Activated CD4-positive, CD25-positive, alpha-beta regulatory T cell treated with anti-CD3 and anti-CD28 coated beads, Interleukin-2, amount 50 U/mL, for 24 hours (primary cell): ENCODE data around the gene PIGC.
A peak's percentile ranks its signal among the peaks of the same experiment; 100 is the strongest.

Source experiments
- ATAC-seq, 2 donors: fragments of 150-1000 bp; cut with Tn5 transposase; one replicate each; pipeline ENCODE4 v1.10.0; 2021; ENCODE audit warnings: mild to moderate bottlenecking in 1 of 2, moderate library complexity in 1 of 2

PIGC gene

DNA sequence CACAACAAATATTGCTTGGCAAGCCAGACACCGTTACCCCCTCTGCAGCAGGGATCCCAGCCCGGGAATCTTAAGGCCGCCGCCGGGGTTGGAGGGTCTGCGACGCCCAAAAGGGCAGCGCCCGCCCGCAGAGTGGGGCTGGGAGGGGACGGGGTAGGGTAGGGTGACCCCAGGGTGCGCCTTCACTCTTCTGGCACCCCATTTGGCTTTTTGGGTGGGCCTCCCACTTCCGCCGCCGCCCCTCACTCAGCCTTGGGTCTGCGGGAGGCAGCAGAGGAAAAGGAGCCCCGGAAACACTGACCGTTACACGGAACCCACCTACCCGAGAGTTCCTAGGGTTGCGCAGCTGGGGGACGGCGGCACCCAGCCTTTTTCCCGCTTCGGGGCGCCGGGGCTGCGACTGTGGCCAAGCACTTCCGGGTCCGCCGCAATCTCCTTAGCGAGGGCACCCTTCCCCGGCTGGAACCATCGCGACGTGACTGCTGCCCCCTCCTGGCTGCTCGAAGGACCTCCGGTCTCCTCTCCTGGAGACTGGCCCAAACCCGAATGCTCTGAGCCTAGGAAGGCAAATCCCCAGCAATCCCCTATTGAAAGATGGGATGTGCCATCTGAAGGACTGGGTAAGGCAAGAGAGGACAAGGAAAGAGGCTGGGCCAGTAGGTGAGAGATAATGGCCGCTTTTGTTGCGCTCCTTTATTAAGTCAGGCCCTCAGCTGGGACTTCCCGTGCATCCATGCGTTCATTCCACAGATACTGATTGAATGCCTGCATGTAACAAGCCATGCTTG, at the start of gene PIGC:
PIGC (minus strand) TSS at position 404 of the 788 bp plus-strand sequence. CDS start 1,447 bp downstream, outside the sequence.
- ATAC-seq, result peak; percentile 99

DNA sequence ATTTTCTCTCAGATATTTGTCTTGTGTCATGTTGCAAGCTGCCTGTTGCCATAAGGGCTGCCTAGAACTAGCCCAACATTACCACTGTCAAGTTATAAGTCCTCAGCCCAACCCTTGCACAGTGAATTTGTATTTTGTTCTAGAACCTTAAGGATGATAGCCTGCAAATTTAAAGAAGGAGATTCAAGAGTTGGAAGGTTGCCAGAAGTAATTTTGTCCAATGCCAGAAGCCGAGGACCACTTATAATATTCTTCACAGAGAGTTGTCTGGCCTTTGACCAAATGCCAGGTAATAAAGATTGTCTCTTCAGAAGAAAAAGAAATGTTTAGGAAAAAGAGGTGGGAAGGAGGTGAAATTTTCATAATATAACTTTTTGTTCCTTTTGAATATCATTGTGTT, 48.6 kb upstream of the PIGC start:
- ATAC-seq, result no peak

DNA sequence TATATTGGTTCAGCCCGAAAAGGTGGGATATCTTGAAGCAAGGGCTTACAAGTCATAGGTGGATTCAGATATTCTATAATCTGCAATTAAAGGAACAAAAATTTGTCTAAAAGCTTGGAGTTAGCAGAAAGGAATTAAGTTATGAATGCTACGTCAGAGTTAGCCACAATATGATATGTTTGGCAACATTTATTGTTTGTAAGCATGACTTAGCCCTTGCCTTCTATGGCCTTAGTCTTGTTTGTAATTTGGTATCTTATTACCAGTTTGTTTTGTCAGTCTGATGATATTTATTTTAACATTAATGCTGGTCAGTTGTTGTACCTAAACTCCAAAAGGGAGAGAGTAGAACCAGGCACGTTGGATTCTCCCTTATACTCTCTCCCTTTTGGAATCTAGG, 46.0 kb upstream of the PIGC start:
- no peak for ATAC-seq

DNA sequence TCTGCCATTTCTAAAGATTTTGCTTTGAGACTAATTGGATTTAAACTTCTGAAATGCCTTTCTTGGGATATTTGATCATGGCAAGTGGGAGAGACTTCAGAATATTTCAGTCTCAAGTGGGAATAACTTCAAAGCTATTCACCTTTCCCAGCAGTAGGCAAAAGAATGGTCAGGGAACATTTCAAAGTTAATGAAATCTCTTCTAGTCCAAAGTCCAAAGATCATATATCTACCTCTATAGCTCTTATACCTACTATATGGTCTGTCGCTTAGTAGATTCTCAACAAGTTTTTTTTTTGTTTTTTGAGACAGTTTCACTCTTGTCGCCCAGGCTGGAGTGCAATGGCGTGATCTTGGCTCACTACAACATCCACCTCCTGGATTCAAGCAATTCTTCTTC, 44.5 kb upstream of the PIGC start:
- ATAC-seq, result no peak

DNA sequence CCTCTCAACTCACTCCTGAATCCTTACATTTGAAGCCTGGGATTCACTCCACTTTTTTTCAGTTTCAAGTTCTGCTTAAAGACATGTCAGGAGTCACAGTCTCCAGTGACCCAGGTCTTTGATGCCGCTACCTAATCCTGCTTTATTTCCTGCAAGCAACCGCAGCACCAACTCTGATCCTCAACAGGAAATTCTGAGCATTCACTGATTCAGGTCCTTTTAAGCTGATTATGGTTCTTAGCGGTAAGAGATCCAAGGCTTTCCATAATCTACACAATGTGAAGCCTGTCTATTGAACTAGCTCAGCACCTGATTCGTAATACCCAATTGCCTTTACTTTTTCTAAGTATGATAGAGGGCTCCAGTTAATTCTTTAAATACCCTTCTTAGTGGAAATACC, 43.7 kb upstream of the PIGC start:
- ATAC-seq, result no peak

DNA sequence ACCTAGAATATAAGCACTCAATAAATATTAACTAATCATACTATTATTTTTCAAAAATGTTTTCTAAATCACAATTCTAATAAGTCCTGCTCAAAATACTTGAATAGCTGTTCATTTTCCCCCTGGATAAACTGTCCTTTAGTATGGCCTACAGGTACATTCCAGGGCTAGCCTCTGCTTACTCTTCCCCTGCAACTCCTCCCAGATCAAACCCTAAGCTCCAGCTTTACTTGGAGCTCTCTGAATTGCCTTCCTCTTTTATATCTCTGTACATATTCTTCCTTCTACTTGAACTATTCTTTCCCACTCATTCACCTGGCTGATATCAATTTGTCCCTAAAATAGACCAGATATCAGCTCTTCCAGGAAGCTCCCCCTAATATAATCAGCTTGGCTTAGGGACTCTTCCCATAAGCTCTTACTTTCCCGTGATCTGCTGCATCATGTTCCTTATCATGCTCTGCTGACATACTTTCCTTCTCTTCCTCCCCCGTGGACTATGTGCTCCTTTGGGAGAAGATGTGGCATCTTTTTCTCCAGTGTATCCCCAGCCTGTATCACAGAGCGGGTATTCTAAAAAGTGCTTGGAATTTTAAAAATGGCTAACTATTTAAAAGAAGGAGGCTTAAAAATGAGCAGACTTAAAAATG, 43.1 kb upstream of the PIGC start:
- no peak for ATAC-seq

DNA sequence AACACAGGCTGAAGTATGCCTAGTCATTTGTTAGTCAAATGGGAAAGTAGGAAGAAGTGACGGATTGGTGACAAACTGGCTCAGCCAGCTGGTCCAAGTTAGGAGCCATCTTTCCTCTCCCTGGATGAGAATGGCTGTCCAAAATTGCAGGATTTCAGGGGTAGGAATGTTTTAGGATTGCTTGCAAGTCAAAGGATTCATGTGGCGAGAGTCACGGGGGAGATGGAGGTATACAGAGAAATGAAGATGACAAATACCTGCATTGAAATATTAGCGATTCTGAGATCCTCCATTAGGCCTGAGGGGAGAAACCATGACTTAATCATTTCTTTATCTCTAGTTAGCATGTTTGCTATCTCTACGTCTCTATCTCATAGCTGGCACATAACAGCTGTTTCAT, 41.8 kb upstream of the PIGC start:
- no peak for ATAC-seq

DNA sequence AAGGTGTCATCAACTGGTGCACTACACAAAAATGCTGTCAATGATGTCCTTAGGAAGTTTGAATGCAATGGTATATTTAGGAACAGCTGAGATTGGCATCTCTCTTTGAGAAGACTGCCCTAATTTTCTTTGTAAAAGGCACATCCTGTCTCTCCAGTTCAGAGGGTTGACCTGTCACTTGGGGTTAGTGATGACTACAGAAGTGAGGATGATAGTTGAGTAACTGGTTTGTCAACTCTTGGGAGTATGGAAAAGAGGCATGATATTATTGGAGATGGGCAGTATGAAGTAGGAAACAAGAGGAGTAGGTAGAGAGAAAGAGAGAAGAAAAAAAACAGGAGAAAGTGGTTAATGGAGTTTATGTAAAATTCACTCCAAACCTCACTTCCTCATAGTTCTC, 40.4 kb upstream of the PIGC start:
- ATAC-seq, result no peak

DNA sequence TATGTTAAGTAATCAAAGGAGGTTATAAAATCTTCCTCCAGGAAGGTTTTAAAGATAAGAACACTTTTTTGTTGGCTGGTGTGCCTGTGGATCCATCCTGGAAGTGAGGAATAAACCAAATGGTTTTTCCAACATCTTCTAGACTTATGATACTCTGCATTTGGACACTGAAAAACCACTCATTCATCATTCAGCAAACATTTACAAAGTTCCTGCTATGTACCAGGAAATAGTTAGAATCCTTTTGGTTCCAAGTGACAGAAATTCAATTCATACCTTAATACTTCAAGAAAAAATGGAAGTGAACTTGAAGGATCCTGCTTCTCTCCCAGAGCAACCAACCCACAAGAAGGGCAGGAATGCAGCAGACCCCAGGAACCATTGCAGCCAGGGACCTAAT, 39.6 kb upstream of the PIGC start:
- ATAC-seq, result no peak

DNA sequence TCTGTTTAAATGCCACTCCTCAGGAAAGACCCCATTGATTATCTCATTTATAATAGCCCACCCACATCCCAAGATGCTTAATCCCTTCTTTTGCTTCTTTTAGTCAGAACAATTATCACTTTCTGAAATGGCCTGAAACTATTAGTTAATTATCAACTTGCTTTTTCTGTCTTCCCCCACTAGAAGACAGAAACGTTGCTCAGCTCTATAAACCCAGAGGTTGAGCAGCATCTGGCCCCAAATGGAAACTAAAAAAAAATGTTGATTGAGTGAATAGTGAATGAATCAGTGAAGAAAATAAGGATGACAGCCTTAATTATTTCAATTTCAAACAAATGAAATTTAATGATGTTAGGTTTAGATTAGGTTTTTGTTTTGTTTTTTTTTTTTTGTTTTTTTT, 38.2 kb upstream of the PIGC start:
- ATAC-seq, result no peak

DNA sequence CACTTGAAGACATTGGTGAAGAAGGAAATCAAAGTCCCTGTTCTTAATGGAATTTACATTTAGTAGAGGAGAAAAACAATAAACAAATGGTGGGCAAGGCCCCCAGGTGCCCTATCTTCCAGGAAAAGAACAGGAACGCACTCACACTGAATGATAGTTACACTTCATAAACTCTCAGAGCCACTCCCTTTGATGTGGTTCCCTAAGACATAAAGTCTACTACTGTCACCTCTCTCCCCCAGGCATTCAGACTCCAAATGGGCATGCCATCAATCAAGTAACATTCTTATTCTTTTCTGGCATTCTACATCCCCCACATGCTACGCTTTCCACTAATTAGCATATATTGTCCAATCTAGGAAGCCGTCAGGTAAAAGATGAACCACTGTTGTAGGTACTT, 36.6 kb upstream of the PIGC start:
- ATAC-seq, result no peak

DNA sequence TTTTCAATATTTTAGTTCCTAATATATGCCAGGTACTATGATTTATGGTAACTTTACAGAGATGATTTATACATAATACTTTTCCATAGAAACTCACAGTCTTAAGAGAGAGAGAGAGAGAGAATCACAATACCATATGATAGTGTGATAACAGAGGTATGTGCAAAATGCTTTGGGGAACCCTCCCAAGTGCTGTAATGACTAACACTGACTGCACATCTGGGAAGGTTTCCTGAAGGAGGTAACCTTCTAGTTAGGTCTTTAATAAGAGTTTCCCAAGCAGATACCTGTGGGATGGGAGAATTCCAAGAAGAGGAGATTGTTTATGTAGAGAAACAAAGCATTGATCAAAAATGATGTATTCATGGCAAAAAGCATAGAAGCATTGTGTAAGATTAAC, 34.6 kb upstream of the PIGC start:
- no peak for ATAC-seq

DNA sequence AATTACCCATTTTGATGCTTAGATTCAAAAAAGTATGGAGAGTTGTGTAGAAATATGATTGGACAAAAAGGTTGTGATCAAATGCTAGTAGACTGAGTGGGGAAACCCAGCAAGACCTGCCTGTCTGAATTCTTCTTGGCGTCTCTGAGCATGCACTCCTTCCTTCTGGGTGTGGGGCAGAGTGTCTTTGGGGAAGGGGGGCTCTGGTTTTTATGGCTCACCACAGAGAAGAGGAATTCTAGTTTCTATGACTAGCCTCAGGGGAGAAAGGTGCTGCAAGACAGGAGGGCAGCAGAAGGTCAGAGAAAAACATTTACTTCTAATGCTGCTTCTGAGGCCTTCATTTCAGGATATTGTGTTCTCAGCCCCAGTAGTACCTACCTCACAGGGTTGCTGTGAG, 33.9 kb upstream of the PIGC start:
- ATAC-seq, result no peak

DNA sequence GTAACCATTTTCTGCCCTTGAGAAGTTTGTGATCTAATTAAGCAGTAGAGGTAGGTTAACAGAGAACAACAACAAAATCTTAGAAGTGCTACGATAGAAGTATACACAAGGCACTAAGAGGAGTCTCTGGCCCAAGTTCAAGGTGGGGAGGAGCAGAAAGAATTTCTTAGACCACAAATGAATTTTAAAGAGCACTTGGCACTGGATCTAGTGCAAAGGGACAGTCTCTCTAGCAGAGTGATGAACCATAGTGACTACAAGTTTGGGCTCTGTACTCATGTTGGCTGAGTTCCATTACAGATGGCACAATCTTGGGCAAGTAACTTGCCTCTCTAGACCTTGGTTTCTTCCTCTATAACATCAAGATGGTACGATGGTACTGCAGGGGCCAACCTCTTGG, 33.3 kb upstream of the PIGC start:
- ATAC-seq, result no peak

DNA sequence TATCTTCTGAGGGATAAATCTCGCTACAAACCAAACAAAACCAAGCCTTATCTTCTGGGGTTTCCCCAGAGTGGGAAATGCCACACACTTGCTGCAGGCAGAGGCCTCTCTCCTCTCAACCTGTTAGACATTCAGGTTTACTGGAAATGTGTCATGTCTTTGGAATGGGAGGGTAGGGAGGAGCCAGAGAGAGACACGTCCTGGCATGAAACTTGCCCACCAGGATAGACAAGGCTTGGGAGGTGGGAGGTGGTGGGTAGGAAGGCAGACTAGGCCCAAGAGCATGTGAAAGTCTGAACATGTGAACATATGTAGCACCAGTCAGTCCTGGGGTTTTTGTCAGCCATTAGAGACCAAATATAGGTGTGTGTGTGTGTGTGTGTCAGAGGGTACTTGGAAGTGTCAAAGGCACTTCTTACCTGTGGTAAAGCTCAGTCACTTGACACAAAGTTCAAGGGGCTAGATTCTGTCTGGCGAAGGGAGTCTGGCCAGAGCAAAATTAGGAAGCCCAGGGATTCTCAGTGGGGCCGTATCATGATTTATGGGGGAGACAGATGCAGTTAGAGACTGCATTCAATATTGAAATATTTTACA, 32.4 kb upstream of the PIGC start:
- ATAC-seq, result no peak

DNA sequence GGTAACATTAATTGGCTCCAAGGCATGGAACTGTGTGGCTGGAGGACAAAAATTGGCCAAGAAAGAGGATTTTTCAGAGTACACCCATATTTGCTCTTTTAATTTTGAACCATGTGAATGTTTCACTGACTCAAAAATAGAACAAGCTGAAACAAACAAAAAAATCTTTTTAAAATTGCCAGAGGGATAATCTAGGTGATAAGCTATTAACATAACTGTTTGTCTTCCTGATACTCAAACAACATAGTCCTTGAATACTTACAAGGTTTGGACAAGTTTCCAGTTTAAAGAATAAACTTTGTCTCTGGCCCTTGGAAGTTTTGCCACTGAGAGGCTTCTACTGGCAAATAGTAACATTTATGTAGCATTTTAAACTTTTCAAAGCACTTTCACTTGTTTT, 30.0 kb upstream of the PIGC start:
- ATAC-seq, result no peak

DNA sequence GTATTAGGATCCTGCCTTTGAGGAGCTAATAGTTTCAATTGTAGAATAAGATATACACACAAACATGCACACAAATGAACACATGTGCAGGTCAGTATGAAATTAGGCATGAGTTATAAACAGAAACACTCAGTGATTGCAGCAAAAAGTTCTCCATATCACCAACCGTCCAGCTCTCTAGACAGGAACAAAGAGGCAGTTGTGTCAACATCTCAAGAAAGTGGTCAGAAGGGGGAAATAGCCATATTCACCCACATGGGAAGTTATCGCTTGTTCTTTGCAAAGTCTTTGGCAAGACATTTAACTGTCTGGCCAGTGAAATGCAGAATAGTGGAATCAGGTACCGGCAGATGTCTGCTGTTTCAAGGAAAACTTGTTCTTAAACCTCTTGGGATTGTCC, 29.4 kb upstream of the PIGC start:
- no peak for ATAC-seq

DNA sequence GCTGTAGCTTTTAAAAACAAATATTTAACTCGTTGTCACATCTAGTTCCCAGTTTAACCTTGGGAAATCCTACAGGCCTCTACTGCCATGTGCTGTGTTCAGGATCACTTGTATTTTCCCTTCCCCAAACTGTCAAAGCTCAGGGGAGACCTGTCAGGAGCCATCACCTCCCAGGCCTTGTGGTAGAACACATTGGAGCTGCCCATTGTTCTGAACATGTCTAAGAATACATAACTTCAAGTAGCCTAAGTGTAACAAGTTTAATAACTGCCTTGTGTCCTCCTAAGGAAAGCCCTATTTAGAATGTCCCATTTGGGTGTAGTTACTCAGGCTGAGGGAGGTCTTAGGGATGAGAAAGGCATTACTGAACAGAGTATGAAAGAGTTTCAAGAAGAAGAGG, 28.6 kb upstream of the PIGC start:
- no peak for ATAC-seq

DNA sequence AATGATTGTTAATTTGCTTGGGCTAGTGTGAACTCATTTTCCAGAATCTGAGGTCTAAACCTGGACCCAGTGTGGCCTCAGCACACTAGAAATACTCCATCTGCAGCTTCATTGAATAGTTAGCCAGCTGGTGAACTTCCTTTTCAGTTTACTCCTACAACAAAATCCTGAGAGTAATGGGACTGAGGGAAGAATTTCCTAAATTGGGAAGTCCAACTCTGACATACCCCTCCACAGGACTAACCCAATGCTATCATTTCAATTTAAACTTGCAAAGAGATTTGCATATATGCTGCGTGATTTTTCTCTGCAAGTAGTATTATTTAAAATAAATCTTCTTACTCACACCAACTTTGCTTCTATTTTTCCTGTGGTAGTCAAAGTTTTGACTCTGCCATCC, 27.8 kb upstream of the PIGC start:
- ATAC-seq, result no peak

DNA sequence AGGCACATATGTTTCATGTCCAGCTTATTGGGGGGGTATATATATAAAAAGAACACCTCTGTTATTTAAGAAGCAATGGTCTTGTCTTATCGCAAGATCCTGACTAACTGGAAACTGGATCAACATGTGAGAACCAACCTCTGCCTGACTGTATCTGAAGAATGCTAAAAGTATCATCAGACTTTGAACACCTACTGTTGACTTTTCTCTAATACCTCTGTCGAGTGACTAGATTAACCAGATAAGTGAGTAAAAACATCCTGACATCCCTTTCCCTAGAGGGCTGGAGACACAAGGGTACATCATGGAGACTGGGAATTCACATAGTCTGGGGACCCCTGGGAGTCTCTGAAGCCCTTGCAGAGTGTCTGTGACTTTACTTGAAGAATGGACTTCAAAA, 26.3 kb upstream of the PIGC start:
- ATAC-seq, result no peak

DNA sequence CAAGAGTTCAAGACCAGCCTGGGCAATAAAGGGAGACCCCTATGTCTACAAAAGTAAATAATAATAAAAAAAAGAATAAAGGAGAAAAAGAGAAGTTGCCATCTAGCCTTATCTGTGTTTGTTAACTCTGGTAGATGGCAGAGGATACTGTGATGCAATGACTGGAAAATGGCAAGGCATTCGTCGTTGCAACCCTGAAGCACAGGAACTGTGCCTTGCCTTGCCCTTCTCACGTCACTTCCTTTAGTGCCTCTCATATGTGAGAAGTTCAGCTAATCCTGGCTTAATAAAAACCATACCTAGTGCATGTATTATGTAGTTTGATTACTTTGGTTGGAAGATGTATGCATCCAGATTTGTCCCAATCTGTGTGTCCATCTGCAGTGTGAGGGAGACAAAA, 25.8 kb upstream of the PIGC start:
- ATAC-seq, result no peak

DNA sequence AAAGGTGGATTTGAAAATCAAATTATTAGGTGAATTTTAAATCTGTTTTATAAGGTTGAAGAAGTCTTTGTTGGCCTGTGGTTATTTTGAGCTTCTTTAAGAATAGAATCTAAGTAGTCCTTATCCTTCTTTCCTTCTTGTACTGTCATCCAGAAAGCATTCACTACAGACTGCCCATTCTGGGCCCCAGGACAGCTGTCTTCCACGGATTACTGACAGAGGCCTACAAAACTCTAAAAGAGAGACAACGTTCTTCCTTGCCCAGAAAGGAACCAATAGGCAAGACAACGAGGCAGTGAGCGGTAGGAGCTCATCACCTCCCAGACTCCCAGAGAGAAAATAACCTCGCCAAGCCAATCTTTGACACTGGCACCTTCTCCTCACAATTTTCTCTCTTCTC, 24.4 kb upstream of the PIGC start:
- ATAC-seq, result no peak

DNA sequence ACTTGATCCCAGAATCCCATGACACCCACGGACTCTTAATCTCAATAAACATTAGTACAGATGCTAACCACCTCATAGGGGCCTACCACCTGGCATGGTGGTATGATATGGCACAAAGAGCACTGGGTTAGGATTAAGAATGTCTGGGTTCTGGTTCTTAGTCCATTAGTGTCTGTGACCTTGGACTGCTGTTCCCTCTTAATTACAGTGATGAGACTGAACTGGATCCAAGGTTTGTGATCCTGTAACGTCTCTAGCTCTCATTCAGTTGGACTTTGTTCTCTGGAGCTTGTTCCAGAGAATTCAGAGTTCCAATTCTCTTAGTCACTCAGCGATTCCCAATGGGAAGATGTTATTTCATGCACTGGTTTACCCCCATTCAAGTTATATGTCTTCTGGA, 23.6 kb upstream of the PIGC start:
- ATAC-seq, result no peak

DNA sequence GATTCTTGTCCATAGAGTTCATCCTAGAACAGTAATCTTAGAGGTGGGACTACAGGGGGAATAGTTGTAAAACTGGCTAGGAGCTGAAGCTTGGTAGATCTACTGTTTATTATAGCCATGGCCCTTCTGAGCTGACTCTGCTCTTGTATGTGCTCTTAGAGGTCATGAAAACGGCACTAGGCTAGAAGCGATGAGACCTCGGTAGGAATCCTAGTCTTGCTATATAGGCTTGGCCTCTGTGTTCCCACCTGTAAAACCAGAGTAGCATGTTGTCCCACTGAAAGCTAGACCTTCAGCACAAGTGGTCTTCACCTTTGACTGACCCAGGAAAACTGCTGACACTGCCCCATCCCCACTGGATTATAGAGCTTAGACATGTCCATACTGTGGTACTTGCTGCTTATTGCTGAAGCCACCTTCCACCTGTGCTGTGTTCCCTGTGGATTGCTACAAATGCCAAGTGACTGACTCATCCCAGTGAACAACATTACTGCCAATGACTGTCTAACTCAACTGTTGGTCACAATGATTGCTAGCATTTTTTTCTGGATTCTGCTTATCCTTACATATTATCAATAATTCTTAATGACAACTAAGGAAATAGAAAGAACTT, 23.0 kb upstream of the PIGC start:
- no peak for ATAC-seq
